NK-92 (cell line): ENCODE measurements around the gene TBC1D8B.
"Not testable (repeated sequence)": the region's sequence is repeated elsewhere in the genome, so short reads cannot be mapped to it uniquely, and the experiment has no call there.

Experiments
- DNase-seq: peaks from one replicate; lab custom pipeline; 2025; ENCODE audit not compliant: unreplicated experiment; lab: John Stamatoyannopoulos, UW

The TBC1D8B gene

GRCh38 chrX:106802388-106803275, at the start of gene TBC1D8B:
Gene TBC1D8B (plus strand): TSS chrX:106802673. CDS start chrX:106802854, 181 bp downstream.
- no peak for DNase-seq

- not testable (repeated sequence) for DNase-seq
Measured at GRCh38 chrX:106769288-106769687, 33.2 kb upstream of the TBC1D8B start.

GRCh38 chrX:106774981-106775380, 27.5 kb upstream of the TBC1D8B start:
- DNase-seq, result no peak

GRCh38 chrX:106780264-106780663, 22.2 kb upstream of the TBC1D8B start:
- no peak for DNase-seq

- DNase-seq, result no peak
Measured at GRCh38 chrX:106780664-106781377, 21.7 kb upstream of the TBC1D8B start.

GRCh38 chrX:106783716-106784115, 18.8 kb upstream of the TBC1D8B start:
- DNase-seq, result no peak

GRCh38 chrX:106791495-106791894, 11.0 kb upstream of the TBC1D8B start:
- DNase-seq, result no peak

GRCh38 chrX:106802063-106802387, 448 bp upstream of the TBC1D8B start:
- DNase-seq, result no peak

GRCh38 chrX:106811131-106811910, 8.8 kb downstream of the TBC1D8B start:
- DNase-seq, result no peak

GRCh38 chrX:106812930-106813329, 10.5 kb downstream of the TBC1D8B start:
- not testable (repeated sequence) for DNase-seq

- not testable (repeated sequence) for DNase-seq
Measured at GRCh38 chrX:106814093-106814492, 11.6 kb downstream of the TBC1D8B start.

GRCh38 chrX:106862972-106863688, 60.7 kb downstream of the TBC1D8B start:
- DNase-seq, result no peak

GRCh38 chrX:106863697-106864096, 61.2 kb downstream of the TBC1D8B start:
- DNase-seq, result no peak

- not testable (repeated sequence) for DNase-seq
Measured at GRCh38 chrX:106872796-106873195, 70.3 kb downstream of the TBC1D8B start.

- DNase-seq, result no peak
Measured at GRCh38 chrX:106874075-106874474, 71.6 kb downstream of the TBC1D8B start.

- DNase-seq, result no peak
Measured at GRCh38 chrX:106875151-106875550, 72.7 kb downstream of the TBC1D8B start.

GRCh38 chrX:106889468-106889867, 87.0 kb downstream of the TBC1D8B start:
- no peak for DNase-seq

GRCh38 chrX:106891762-106892460, 89.4 kb downstream of the TBC1D8B start:
- no peak for DNase-seq

- no peak for DNase-seq
Measured at GRCh38 chrX:106894392-106894909, 92.0 kb downstream of the TBC1D8B start.

GRCh38 chrX:106894978-106895452, 92.5 kb downstream of the TBC1D8B start:
- DNase-seq, result no peak
